H9 (cell line): ENCODE measurements around the gene GRIA1. TPM values are rescaled to one million over a fixed set of nuclear protein-coding genes. Genes with fewer than 3 reads are reported as not detected.

Experiments used
- DNase-seq: peaks from one replicate; pipeline ENCODE4 v3.0.0-alpha.2; 2017
- H2AFZ ChIP-seq: one replicate; pipeline ENCODE4 v1.6.1; 2013; ENCODE audit warnings: mild to moderate bottlenecking, low read length, control low read depth, moderate library complexity
- H2AK5ac ChIP-seq: 2 replicates; pipeline ENCODE4 v1.6.1; 2013; ENCODE audit warnings: low read length, control low read depth, mixed read lengths; ENCODE audit not compliant: insufficient read length
- H2BK120ac ChIP-seq: one replicate; pipeline ENCODE4 v1.6.1; 2013; ENCODE audit warnings: low read depth, mild to moderate bottlenecking, low read length, control low read depth, inconsistent platforms; ENCODE audit not compliant: poor library complexity, severe bottlenecking
- H2BK12ac ChIP-seq: 2 replicates; pipeline ENCODE4 v1.6.1; 2013; ENCODE audit warnings: low read length, control low read depth, mixed read lengths, low read depth; ENCODE audit not compliant: insufficient read length
- H2BK15ac ChIP-seq: 2 replicates; pipeline ENCODE4 v1.6.1; 2013; ENCODE audit warnings: low read depth, low read length, control low read depth
- H2BK20ac ChIP-seq: one replicate; pipeline ENCODE4 v1.6.1; 2013; ENCODE audit warnings: low read depth, mild to moderate bottlenecking, low read length, control low read depth, inconsistent platforms; ENCODE audit not compliant: poor library complexity, severe bottlenecking
- H2BK5ac ChIP-seq: 2 replicates; pipeline ENCODE4 v1.6.1; 2013; ENCODE audit warnings: low read length, control low read depth, mixed read lengths; ENCODE audit not compliant: insufficient read length
- H3K14ac ChIP-seq: 2 replicates; pipeline ENCODE4 v1.6.1; 2013; ENCODE audit warnings: low read length, control low read depth; ENCODE audit not compliant: insufficient read depth
- H3K18ac ChIP-seq: 2 replicates; pipeline ENCODE4 v1.6.1; 2013; ENCODE audit warnings: low read depth, mild to moderate bottlenecking, mixed read lengths, low read length, control low read depth; ENCODE audit not compliant: insufficient read length
- H3K23ac ChIP-seq: 2 replicates; pipeline ENCODE4 v1.6.1; 2013; ENCODE audit warnings: low read length, control low read depth, mixed read lengths, low read depth; ENCODE audit not compliant: insufficient read length
- H3K23me2 ChIP-seq: 2 replicates; pipeline ENCODE4 v1.6.1; 2013; ENCODE audit warnings: low read depth, mild to moderate bottlenecking, mixed read lengths, low read length, control low read depth; ENCODE audit not compliant: insufficient read length, poor library complexity, severe bottlenecking
- H3K27ac ChIP-seq: 2 replicates; pipeline ENCODE4 v1.5.1; 2013; ENCODE audit warnings: low read length, control low read depth, mixed read lengths, low read depth; ENCODE audit not compliant: insufficient read length
- H3K27me3 ChIP-seq: 2 replicates; pipeline ENCODE4 v1.6.1; 2013; ENCODE audit warnings: low read length, control low read depth, inconsistent platforms; ENCODE audit not compliant: insufficient read depth
- H3K4ac ChIP-seq: 2 replicates; pipeline ENCODE4 v1.6.1; 2013; ENCODE audit warnings: low read depth, mild to moderate bottlenecking, control low read depth, inconsistent platforms, low read length, moderate library complexity
- H3K4me1 ChIP-seq: 2 replicates; pipeline ENCODE4 v1.6.1; 2013; ENCODE audit warnings: low read length, control low read depth, inconsistent platforms; ENCODE audit not compliant: insufficient read depth
- H3K4me2 ChIP-seq: 2 replicates; pipeline ENCODE4 v1.6.1; 2013; ENCODE audit warnings: low read length, control low read depth, mixed read lengths; ENCODE audit not compliant: insufficient read length, insufficient read depth
- H3K56ac ChIP-seq: 2 replicates; pipeline ENCODE4 v1.6.1; 2013; ENCODE audit warnings: low read depth, mild to moderate bottlenecking, mixed read lengths, low read length, control low read depth; ENCODE audit not compliant: insufficient read length
- H3K79me1 ChIP-seq: 2 replicates; pipeline ENCODE4 v1.6.1; 2013; ENCODE audit warnings: low read depth, mild to moderate bottlenecking, moderate library complexity, low read length, control low read depth, inconsistent platforms; ENCODE audit not compliant: insufficient read depth, poor library complexity, severe bottlenecking
- H3K79me2 ChIP-seq: 2 replicates; pipeline ENCODE4 v1.6.1; 2013; ENCODE audit warnings: low read length, control low read depth, inconsistent platforms; ENCODE audit not compliant: insufficient read depth
- H3K9ac ChIP-seq: 2 replicates; pipeline ENCODE4 v1.6.1; 2013; ENCODE audit warnings: low read length, control low read depth, mixed read lengths; ENCODE audit not compliant: insufficient read length; ENCODE audit errors: extremely low read depth
- H3K9me3 ChIP-seq: one replicate; pipeline ENCODE4 v1.6.1; 2013; ENCODE audit warnings: low read depth, low read length, inconsistent platforms; ENCODE audit not compliant: control insufficient read depth
- H3T11ph ChIP-seq: one replicate; pipeline ENCODE4 v1.6.1; 2013; ENCODE audit warnings: mild to moderate bottlenecking, low read length, control low read depth, inconsistent platforms
- H4K20me1 ChIP-seq: one replicate; pipeline ENCODE4 v1.6.1; 2013; ENCODE audit not compliant: control insufficient read depth, insufficient read length, insufficient read depth
- H4K5ac ChIP-seq: 2 replicates; pipeline ENCODE4 v1.6.1; 2013; ENCODE audit warnings: low read depth, mild to moderate bottlenecking, mixed read lengths, low read length, control low read depth; ENCODE audit not compliant: insufficient read length
- H4K8ac ChIP-seq: replicated peaks from 2 replicates; pipeline ENCODE4 v1.6.1; 2013; ENCODE audit warnings: low read length, control low read depth, mixed read lengths, low read depth; ENCODE audit not compliant: insufficient read length
- H4K91ac ChIP-seq: 2 replicates; pipeline ENCODE4 v1.6.1; 2013; ENCODE audit warnings: low read depth, mild to moderate bottlenecking, moderate library complexity, mixed read lengths, low read length, control low read depth; ENCODE audit not compliant: insufficient read length
- H3K27ac Mint-ChIP-seq, 3 experiments: 2 replicates in 2 of 3; 3 replicates in 1 of 3; pipeline ENCODE4 v1.8.0; 2020 to 2021; ENCODE audit warnings: mixed read lengths in 3 of 3, mild to moderate bottlenecking in 1 of 3, moderate library complexity in 1 of 3
- H3K27me3 Mint-ChIP-seq: 2 replicates; pipeline ENCODE4 v1.8.0; 2021; ENCODE audit warnings: low read depth, mild to moderate bottlenecking, moderate library complexity, mixed read lengths
- H3K36me3 Mint-ChIP-seq, 3 experiments: 2 replicates in 2 of 3; 3 replicates in 1 of 3; pipeline ENCODE4 v1.8.0; 2020 to 2021; ENCODE audit warnings: low read depth in 3 of 3, mixed read lengths in 3 of 3; ENCODE audit not compliant: insufficient read depth in 1 of 3
- H3K4me1 Mint-ChIP-seq, 2 experiments: 2 replicates each; pipeline ENCODE4 v1.8.0; 2020; ENCODE audit warnings: mixed read lengths in 2 of 2
- H3K4me3 Mint-ChIP-seq, 2 experiments: 2 replicates in 1 of 2; 3 replicates in 1 of 2; pipeline ENCODE4 v1.8.0; 2020 to 2021; ENCODE audit warnings: mild to moderate bottlenecking in 2 of 2, mixed read lengths in 2 of 2, moderate library complexity in 1 of 2
- H3K9me3 Mint-ChIP-seq, 2 experiments: 2 replicates in 1 of 2; 3 replicates in 1 of 2; pipeline ENCODE4 v1.8.0; 2020; ENCODE audit warnings: mild to moderate bottlenecking in 2 of 2, mixed read lengths in 2 of 2, moderate library complexity in 1 of 2
- CTCF ChIP-seq: fragments of 200-600 bp; sonication (generic); conservative IDR thresholded peaks from 3 replicates; pipeline ENCODE4 v1.8.0; 2021; ENCODE audit warnings: antibody characterized with exemption, mild to moderate bottlenecking
- WGBS: extraction: QIAGEN DNeasy Blood & Tissue Kit; methylation state at CpG from one replicate; pipeline ENCODE4 v1.1.7; 2013; ENCODE audit warnings: missing lambda C conversion rate, low lambda C conversion rate, mixed read lengths; ENCODE audit not compliant: insufficient read length; ENCODE audit errors: extremely low coverage; 5-methylcytosine and 5-hydroxymethylcytosine counted together
- total RNA-seq: library from RNA; stranded (reverse); gene quantifications from 2 replicates; pipeline ENCODE4 v1.2.1, GENCODE V29; 2021

The GRIA1 gene
- total RNA-seq, 1 experiment from 2014 or later = 0.52 TPM

GRCh38 chr5:153775923-153776322 is 285.5 kb downstream of the GRIA1 start:
- no peak overlapping the region for H3K9ac ChIP-seq
- no peak overlapping the region for H2BK20ac ChIP-seq
- H3K23ac ChIP-seq = no peak overlapping the region
- H4K5ac ChIP-seq = no peak overlapping the region
- no peak overlapping the region for H3K4ac ChIP-seq
- no peaks in the 10 kb centered on the region for H3K9me3 ChIP-seq
- no peak overlapping the region for H2AK5ac ChIP-seq
- no peak for TF ChIP-seq CTCF
- H3K56ac ChIP-seq = no peak overlapping the region
- WGBS = no CpG with 5 or more reads among the region's 7 CpGs
- Mint-ChIP-seq H3K4me1 (peaks cover 9 to 18% of the 10 kb centered on the region in 2 experiments), H3K27me3 (no peaks in the 10 kb centered on the region; the same call in 1 of the 2 replicates), H3K9me3 (no peaks in the 10 kb centered on the region), H3K36me3 (no peaks in the 10 kb centered on the region), H3K27ac (no peak overlapping the region), H3K4me3 (no peak overlapping the region)
- H3K18ac ChIP-seq = no peak overlapping the region
- H2BK5ac ChIP-seq = no peak overlapping the region
- H3T11ph ChIP-seq = no peak overlapping the region
- no peaks in the 10 kb centered on the region for H4K20me1 ChIP-seq
- no peak overlapping the region for H3K4me2 ChIP-seq
- H3K79me2 ChIP-seq = no peaks in the 10 kb centered on the region
- no peak for DNase-seq
- H2BK12ac ChIP-seq = no peak overlapping the region
- H4K8ac ChIP-seq = no peak overlapping the region
- no peak overlapping the region for H2AFZ ChIP-seq
- no peak overlapping the region for H2BK15ac ChIP-seq
- no peaks in the 10 kb centered on the region for H3K23me2 ChIP-seq
- no peak overlapping the region for H2BK120ac ChIP-seq
- H3K79me1 ChIP-seq = no peaks in the 10 kb centered on the region
- H4K91ac ChIP-seq = no peak overlapping the region
- no peak overlapping the region for H3K14ac ChIP-seq
- H3K4me1 ChIP-seq = peaks cover 6% of the 10 kb centered on the region; the same call in 1 of the 2 replicates
- H3K27me3 ChIP-seq = no peaks in the 10 kb centered on the region
- H3K27ac ChIP-seq = no peak overlapping the region
